GM12865 (cell line): ENCODE results near the gene NUDT4.
"Not testable (repeated sequence)": the region's sequence is repeated elsewhere in the genome, so short reads cannot be mapped to it uniquely, and the experiment has no call there.

Source experiments
- DNase-seq: peaks from one replicate; pipeline ENCODE4 v3.0.0; 2010; ENCODE audit warnings: low read depth
- H3K4me3 ChIP-seq: 2 replicates; pipeline ENCODE4 v1.5.1; 2011; ENCODE audit warnings: mild to moderate bottlenecking, low read depth, low read length, control low read depth
- CTCF ChIP-seq: IDR thresholded peaks from 2 replicates; pipeline ENCODE4 v1.5.1; 2011; ENCODE audit warnings: low read length, control low read depth, low read depth, inconsistent platforms; ENCODE audit not compliant: insufficient read depth; ENCODE audit errors: missing control alignments

NUDT4 gene

GRCh38 chr12:93402333-93403311, 24.9 kb downstream of the NUDT4 start:
- no peak for DNase-seq
- TF ChIP-seq CTCF = no peak
- no peak overlapping the region for H3K4me3 ChIP-seq

GRCh38 chr12:93403988-93404803, 26.5 kb downstream of the NUDT4 start:
- no peak for TF ChIP-seq CTCF
- no peak overlapping the region for H3K4me3 ChIP-seq
- no peak for DNase-seq

- DNase-seq = no peak
- no peak for TF ChIP-seq CTCF
- no peak overlapping the region for H3K4me3 ChIP-seq
Measured at GRCh38 chr12:93404961-93405849, 27.5 kb downstream of the NUDT4 start.

GRCh38 chr12:93407054-93407962, 29.6 kb downstream of the NUDT4 start:
- DNase-seq = no peak
- no peak overlapping the region for H3K4me3 ChIP-seq
- no peak for TF ChIP-seq CTCF

- TF ChIP-seq CTCF = no peak
- no peak for DNase-seq
- H3K4me3 ChIP-seq = no peak overlapping the region
Measured at GRCh38 chr12:93407963-93408283, 30.2 kb downstream of the NUDT4 start.

- DNase-seq = no peak
- H3K4me3 ChIP-seq = no peak overlapping the region
- TF ChIP-seq CTCF = no peak
Measured at GRCh38 chr12:93408813-93409212, 31.1 kb downstream of the NUDT4 start.

- DNase-seq, H3K4me3 ChIP-seq: not testable (repeated sequence)
Measured at GRCh38 chr12:93409343-93410187, 31.8 kb downstream of the NUDT4 start.

- DNase-seq, H3K4me3 ChIP-seq: not testable (repeated sequence)
Measured at GRCh38 chr12:93411060-93411459, 33.3 kb downstream of the NUDT4 start.

GRCh38 chr12:93412396-93412795, 34.7 kb downstream of the NUDT4 start:
- DNase-seq, H3K4me3 ChIP-seq: not testable (repeated sequence)
